NT2/D1 (cell line): ENCODE measurements around the gene ANKHD1.

Experiments
- SUZ12 ChIP-seq: IDR thresholded peaks from 2 replicates; pipeline ENCODE4 v1.6.1; 2011; ENCODE audit not compliant: insufficient read length, insufficient read depth; ENCODE audit errors: extremely low read depth
- YY1 ChIP-seq: IDR thresholded peaks from 2 replicates; pipeline ENCODE4 v1.6.1; 2011; ENCODE audit not compliant: insufficient read length, insufficient read depth
- ZNF274 ChIP-seq: IDR thresholded peaks from 2 replicates; pipeline ENCODE4 v1.6.1; 2011; ENCODE audit warnings: mild to moderate bottlenecking, low read depth, low read length

DNA sequence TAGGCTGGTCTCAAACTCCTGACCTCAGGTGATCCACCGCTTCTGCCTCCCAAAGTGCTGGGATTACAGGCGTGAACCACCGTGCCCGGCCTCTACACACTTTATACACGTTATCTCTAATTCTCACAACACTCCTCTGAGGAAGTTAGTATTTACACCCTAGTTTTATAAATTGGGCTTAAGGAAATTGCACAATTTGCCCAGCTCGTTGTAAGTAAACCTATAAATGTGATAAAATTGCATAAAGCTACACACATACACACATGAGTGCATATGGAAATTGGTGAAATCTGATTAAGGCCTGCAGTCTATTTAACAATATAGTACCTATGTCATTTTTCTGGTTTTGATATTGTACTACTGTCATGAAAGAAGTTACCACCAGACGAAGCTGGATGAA is 46.1 kb upstream of the ANKHD1 start:
- TF ChIP-seq YY1 = no peak
- no peak for TF ChIP-seq ZNF274
- no peak for TF ChIP-seq SUZ12
